GM10266 (cell line): ENCODE results near the gene FLVCR2.
A peak's percentile ranks its signal among the peaks of the same experiment; 100 is the strongest.

Source experiments
- DNase-seq: peaks from one replicate; pipeline ENCODE4 v3.0.0; 2012; ENCODE audit errors: extremely low spot score
- CTCF ChIP-seq: IDR thresholded peaks from 2 replicates; pipeline ENCODE4 v1.5.1; 2012; ENCODE audit warnings: mild to moderate bottlenecking, low read depth; ENCODE audit not compliant: control insufficient read depth, insufficient read depth; ENCODE audit errors: missing control alignments

FLVCR2 gene

GRCh38 chr14:75539162-75539560 is 39.3 kb upstream of the FLVCR2 start:
- no peak for TF ChIP-seq CTCF
- no peak for DNase-seq

- peak; percentile 61 for DNase-seq
- TF ChIP-seq CTCF = no peak
Observed at GRCh38 chr14:75539561-75540478, 38.6 kb upstream of the FLVCR2 start.

- DNase-seq = no peak
- TF ChIP-seq CTCF = no peak
Observed at GRCh38 chr14:75540479-75540851, 38.0 kb upstream of the FLVCR2 start.

GRCh38 chr14:75542588-75543091 is 35.8 kb upstream of the FLVCR2 start:
- peak; percentile 84 for DNase-seq
- TF ChIP-seq CTCF = no peak

- DNase-seq = no peak
Observed at GRCh38 chr14:75543253-75543652, 35.2 kb upstream of the FLVCR2 start.

GRCh38 chr14:75543786-75544185 is 34.6 kb upstream of the FLVCR2 start:
- TF ChIP-seq CTCF = no peak
- DNase-seq = no peak

More at GRCh38 chr14:75543253-75543652, 35.2 kb upstream of the FLVCR2 start:
- TF ChIP-seq CTCF = no peak

GRCh38 chr14:75545907-75546306 is 32.5 kb upstream of the FLVCR2 start:
- no peak for TF ChIP-seq CTCF

More at GRCh38 chr14:75545907-75546306, 32.5 kb upstream of the FLVCR2 start:
- DNase-seq = no peak
